Measurements from ENCODE around the gene PKDCC.

The PKDCC gene, protein sequence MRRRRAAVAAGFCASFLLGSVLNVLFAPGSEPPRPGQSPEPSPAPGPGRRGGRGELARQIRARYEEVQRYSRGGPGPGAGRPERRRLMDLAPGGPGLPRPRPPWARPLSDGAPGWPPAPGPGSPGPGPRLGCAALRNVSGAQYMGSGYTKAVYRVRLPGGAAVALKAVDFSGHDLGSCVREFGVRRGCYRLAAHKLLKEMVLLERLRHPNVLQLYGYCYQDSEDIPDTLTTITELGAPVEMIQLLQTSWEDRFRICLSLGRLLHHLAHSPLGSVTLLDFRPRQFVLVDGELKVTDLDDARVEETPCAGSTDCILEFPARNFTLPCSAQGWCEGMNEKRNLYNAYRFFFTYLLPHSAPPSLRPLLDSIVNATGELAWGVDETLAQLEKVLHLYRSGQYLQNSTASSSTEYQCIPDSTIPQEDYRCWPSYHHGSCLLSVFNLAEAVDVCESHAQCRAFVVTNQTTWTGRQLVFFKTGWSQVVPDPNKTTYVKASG

DNA sequence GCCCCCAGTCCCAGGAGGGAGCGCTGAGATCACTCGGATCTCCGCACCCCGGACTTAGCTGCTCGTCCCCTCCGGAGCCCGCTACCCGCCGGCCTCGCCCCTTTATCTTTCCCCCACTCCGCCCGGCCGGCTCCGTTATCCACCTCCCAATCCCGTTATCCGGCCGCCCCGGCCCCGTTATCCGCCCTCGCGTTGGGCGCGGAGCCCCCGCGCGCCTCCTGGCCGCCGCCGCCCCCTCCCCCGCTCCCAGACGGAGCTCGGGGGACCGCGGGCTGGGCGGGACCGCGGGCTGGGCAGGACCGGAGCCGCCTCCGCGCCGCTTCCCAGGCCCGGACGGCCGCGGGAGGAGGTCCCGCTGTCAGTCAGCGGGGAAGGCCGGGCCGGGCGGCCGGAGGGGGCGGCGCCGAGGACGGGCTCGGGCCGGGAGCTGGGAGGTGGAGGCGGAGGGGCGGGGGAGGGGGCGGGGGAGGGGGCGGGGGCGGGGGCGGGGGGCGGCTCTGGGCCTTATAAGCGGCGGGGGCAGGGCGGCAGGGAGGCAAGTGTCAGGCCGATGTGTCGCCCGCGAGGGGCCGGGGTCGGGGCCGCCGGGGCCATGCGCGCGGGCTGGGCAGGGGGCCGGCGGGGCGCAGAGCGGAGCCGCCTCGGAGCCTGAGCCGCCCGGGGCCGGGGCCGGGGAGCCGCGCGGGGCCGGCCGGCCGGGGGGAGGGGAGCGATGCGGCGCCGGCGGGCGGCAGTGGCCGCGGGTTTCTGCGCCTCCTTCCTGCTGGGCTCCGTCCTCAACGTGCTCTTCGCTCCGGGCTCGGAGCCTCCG lies at the start of gene PKDCC:
PKDCC (plus strand) TSS at position 534 of the 811 bp plus-strand sequence; CDS start at position 713, 179 bp downstream.
- DNase-seq = no peak

DNA sequence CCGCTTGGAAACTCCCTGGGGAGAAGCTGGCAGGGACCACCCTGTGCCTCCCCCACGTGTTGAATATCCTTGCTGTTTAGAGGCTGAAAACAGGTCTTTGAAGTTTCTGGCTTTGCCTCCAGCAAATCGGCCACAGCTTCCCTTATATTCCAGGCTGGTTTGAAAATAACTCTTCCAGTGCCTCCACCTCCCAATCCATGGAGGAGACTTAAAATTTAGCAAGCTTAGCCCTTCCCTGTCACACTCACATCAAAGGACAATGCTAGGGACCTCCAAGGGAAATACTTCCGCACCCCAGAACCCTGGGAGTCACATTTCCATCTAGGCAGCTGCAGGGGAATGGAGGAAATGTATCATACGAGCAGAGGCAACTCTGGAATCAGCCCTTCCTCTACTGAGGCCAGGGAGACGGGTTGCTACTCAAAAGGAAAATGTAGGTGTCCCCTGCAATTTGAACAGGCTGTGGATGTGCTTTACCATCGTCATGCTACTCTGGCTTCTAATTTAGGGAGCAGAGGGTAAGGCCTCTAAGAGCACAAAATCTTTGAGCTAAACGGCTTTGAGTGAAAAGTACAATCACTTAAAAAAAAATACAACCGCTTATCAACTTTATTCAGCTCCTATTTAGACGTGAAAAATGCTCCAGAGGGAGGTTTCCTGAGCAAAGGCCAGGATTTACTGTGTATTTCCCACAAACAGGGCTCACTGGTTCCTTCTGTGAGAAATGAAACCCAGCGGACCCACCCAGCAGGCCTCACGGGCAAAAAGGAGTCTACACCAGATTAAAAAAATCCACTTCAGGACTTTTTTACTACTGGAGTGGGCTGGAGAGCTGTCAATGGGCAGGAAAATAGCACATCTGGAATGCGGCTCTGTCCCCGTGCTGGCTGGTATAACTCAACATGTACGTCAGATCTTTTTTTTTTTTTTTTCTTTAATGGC lies 49.4 kb upstream of the PKDCC start:
- DNase-seq = no peak

DNA sequence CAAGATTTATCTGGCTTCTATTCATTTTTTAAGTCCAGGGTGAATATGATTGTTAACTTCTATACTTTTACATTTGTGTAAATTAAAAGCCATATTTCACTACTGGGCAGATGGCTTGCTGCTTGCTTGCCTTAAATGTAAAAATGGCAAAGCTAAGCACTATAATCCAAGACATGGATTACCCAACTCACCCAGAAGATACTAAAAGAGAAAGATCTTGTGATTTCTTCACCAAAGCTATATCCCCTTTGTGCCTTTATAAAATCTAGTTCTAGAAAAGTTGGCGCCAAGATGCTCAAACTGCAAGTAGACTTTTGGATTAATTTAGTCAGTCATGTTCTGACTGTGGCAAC lies 48.7 kb upstream of the PKDCC start:
- no peak for DNase-seq

DNA sequence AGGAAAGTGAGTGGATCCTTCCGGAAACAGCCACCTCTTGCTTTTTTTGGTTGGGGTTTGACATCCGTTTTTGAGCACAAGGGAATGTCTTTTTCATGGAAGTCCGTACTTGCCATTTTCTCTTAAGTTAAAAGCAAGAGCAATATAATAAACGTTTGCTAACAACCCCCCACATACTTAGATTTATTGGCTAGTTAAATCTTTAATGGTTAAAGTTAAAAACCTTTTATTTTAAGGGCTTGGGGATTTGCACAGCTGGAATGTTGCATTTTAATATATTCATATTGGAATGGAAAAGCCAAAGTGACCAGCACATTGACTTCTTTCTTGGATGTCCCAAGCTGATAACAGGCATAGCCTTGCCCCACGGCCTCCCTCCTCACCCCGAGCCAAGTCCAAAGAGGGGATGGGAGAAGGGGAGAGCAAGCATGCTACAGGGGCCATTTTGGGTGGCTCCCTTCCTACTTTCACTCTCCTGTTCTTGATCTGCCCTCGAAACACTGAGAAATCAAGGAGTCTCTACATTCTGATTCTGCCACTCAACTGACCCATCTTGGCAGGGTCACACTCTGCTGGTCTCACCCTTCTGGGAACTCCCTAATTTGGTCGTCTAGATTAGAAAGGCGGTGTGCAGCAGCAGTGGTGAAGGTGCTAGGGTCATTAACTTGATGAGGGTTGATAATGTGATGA lies 48.1 kb upstream of the PKDCC start:
- DNase-seq = no peak

DNA sequence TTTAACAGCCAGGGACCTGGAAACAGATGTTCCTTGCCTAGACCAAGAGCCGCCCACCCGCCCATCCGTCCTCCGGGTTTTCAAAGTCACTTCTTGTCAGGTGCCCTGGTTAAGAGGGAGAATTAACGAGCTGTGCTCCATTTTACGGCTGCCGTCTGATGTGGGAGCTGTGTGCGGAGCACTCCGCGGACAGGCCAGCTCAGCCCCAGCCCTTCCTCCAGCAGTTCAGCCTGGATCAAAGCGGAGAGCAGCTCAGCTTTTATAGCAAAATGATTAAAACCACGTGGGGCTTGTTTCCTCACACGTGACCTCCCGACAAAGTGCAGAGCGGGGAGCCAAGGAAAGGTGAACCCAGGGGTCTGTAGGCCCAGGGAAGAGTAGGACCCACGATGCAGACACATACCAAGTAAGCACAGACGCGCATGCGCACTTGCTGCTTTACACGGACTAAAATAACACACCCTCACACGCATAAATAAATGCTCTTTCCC lies 46.1 kb upstream of the PKDCC start:
- DNase-seq = no peak

DNA sequence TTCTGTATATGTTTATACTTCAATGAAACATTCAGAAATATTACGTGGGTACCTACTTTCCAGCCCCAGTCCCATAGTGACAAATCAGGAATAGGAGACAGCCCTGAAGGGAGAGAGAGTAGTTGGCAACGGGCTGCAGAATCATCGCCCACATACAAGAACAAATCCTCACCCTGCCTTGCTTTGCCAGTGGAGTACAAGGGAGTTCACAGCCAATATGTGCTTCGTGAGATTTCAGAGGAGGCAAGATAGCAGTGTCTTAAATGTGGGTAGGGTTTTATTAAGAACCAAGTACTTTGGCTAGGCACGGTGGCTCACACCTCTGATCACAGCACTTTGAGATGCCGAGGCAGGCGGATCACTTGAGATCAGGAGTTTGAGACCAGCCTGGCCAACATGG lies 40.3 kb upstream of the PKDCC start:
- no peak for DNase-seq

DNA sequence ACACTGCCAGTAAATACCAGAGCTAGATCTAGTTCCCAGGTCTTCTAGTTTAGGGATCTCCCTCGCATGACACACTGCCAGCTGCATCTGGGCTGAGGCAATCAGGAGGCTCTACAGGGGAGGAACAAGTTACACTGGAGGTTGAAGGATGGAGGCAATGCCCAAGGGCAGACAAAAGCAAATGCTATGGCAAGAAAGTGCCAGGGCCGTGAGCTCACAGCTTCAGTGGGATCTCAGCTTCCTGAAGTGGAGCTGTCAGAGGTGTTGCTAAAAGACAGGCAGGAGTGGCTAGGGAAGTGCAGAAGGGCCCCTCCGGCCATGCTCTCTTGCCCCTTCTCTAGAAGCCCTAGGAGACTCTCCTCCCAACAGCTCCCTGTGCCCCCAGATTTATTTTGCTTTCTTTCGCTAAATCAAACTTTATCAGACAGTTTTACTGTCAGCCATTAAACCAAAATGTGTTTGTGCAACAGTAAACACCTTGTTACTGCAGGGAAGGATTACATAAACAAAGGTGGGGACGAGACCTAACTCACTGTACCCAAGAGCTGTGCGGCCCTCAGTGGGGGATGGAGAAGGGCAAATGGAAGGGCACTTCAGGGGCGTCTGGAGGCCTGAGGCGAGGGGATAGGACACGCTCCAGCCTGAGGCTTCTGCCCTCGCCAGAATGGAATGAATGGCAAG lies 39.4 kb upstream of the PKDCC start:
- no peak for DNase-seq

DNA sequence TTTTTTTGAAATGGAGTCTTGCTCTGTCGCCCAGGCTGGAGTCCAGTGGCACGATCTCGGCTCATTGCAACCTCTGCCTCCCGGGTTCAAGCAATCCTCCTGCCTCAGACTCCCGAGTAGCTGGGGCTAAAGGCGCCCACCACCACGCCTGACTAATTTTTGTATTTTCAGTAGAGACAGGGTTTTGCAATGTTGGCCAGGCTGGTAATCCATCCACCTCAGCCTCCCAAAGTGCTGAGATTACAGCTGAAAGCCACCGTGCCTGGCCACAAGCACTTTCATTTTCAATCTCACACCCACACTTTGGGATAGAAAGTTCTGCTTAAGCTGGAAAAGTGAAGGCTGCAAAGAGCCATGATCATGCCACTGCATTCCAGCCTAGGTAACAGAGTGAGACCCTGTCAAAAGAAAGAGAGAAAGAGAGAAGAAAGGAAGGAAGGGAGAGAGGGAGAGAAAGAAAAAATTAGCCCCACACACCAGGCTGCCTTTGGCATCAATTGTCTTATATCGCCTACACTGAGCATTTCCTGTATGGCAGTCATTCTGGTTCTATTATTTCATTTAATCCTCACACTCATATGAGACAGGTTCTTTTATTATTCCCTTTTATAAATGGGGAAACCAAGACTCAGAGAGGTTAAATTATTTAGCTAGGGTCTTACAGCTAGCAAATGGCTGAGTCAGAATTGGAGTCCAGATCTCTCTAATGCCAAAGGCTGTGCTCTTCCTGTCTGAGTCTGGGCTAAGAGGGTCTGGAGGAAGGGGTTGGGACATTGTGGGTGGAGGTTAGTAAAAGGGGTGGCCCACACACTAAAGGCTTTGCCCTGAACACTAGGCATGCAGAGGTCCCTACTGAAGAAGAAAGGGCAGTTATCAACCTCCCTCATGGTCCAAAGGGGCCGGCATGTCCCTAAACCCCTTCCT lies 37.9 kb upstream of the PKDCC start:
- no peak for DNase-seq

DNA sequence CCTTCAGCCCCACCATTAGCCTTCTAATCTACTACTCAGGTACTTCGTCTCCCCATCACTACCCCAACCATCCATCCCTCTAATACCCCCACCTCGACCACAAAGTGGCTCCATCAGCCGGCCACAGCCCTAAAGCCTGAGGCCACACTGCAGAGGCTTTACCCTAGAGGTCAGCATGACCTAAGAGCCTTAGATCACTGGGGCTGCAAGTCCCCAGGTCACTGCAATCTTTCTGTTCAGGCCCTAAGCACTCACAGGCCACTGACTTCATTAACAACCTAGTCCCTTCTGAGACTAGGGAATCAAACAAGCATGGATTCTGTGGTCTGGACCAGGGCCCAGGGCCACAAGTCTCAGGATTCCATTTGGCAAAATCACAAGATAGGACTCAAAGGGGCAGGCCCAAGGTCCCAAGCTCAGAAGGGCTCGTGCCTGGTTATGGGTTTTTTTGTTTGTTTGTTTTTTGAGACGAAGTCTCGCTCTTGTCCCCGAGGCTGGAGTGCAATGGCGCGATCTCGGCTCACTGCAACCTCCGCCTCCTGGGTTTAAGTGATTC lies 37.0 kb upstream of the PKDCC start:
- no peak for DNase-seq

DNA sequence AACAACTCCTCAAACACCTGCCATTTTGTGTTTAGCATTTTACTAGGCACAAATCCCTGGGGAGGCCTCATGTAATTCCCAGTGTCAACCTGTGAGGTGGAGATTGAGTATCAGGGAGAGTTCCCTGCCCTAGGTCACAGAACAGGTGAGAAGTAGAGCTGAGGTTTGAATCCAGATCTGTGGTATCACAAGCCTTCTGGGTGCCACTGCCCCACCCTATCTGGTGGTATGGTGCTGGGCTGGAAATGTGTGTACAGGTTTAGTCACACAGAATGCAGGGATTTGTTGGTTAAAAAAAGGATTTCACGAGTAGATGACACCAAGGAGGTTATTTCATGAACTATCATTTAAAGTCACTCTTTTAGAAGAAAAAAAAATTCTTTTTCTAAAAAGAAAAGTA lies 35.7 kb upstream of the PKDCC start:
- DNase-seq = no peak

DNA sequence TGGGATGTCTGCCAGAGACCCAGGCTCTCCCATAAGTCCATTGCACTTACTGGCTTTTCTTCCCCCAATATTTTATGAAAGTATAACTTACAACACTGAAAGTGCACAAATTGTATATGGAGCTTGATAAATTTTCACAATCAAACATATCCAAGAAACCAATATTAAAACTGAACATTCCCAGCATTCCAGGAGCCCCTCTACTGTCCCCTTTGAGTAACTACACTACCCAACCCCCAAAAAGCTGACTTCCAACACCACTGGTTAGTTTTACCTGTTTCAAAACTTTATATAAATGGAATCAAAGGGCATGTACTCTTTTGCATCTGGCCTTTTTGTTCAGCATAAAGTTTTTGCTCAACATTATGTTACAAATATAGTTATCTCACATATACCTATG lies 35.2 kb upstream of the PKDCC start:
- no peak for DNase-seq

DNA sequence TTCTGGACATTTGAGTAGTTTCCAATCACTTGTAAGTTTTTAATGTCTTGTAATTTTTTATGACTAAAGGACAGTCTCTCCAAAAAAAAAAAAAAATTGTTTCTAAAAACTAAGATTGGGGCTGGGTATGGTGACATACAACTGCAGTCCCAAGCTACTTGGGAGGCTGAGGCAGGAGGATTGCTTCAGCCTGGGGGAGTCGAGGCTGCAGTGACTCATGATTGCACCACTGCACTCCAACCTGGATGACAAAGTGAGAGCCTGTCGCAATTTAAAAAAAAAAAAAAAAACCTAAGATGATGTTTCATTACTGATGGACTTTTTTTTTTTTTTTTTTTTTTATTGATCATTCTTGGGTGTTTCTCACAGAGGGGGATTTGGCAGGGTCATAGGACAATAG lies 34.4 kb upstream of the PKDCC start:
- DNase-seq = no peak

DNA sequence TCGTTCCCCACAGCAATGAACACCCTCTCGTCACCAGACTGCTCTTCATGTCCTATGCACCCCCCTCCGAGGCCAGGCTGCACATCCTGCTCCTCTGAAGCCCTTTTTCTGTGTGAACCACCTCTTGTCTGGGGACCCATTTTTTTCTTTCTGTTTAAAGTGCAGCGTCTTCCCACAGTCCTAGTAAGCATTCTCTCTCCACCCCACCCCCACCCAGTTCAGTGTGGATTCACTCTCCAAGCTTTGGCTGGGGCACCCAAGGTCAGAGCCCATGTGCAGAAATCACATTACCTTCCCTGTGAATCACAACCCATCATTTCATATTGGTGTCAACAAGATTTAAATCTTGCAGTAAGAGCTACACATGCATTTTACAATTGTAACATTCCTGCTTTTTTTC lies 26.4 kb upstream of the PKDCC start:
- DNase-seq = no peak

DNA sequence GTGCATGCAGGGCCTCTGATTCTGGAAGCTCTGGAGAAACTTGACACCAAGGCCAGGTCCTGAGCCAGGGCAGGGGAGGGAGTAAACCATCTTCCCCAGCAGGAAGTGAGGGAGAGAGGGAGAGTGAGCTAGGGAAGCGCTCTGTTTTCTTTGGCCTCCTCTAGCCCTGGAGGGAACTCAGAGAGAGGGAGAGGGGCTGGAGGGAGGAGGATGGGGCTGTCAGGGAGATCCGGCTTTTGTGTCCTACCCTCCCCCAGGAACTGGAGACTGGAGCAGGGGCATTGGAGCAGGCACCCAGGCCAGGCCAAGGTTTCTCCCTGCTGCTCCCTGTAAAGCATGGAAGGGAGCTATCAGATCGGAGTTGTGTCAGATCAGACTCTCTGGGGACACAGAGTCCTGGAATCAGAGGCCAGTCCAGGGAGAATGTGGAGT lies 22.7 kb upstream of the PKDCC start:
- DNase-seq = no peak

DNA sequence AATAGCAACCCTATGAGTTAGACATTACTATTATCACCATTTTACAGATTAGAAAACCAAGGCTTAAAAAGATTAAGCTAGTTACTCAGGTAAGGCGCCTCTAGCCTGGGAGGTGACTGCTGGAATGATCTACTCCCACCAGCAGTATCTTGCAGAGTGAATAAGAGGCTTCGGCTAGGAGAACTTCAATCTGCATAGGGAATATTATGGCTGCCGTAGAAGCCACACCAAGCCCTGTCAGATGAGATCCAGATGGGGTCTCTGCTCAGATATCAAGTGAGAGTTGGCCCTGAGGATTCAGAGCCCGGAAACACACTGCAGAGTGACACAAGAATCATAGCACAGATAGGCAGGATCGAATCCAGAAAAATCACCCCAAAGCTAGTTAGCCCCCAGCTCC lies 21.5 kb upstream of the PKDCC start:
- no peak for DNase-seq

DNA sequence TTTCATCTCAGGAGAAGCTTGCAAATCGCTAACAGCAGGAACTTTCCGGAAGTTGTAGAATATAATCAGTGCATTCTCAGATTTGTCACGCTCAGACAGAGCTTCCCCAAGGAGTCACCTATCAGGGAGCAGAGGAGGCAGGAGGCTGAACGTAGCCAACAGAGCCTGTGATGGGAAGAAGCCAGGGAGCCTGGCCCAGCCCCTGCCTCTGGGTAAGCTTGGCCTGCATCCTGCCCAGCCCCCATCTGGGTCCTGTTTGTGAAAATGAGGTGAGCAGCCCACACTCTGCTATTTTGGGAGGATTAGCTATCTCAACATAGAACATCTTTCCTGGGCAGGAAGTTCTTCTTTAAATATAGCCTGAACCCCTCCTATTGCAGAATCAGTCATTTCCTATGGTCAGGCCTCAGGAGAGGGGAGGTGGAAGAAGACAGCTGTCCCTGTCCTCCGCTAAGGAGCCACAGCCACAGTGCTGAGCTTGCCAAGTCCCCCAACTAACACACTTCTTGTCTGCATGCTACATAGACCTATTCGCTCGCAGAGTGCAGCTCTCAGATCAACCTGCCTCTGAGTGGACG lies 19.2 kb upstream of the PKDCC start:
- no peak for DNase-seq

DNA sequence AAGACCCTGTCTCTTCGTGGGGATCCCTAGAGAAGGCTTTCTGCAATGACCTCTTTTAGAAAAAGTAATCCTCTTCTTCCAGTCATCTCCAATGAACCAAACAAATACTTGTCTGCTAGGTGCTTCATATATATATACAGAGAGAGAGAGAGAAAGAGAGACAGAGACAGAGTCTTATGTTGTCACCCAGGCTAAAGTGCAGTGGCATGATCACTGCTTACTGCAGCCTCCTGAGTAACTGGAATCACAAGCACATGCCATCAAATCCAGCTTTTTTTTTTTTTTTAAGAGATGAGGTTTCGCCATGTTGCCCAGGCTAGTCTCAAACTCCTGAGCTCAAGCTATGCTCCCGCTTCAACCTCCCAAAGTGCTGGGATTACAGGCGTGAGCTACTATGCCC lies 18.6 kb upstream of the PKDCC start:
- DNase-seq = no peak

DNA sequence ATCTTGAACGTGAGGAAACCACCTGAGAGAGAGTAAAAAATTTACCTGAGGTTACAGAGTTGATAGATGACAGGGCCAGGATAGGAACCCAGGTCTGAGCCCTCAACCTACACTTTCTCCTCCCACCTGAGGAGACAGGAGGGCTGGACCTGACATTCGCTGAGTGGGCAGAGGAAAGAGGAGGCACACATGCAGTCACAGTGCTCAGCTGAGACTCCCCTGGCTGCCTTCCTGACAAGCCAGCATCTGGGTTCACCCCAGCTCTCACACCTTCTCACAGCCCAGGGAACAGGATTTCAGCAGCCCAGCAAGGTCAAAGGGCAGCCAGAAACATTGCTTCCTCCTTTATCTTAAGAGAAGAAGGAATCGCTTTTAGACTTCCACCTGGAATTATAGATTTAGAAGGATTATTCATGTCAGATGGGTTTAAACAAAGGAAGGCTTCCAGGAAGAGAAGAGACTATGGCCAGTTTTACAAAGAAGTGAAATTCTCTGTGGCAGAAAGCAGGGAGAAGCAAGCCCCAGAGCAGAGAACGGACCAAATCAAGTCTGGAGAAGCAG lies 18.1 kb upstream of the PKDCC start:
- DNase-seq = no peak

DNA sequence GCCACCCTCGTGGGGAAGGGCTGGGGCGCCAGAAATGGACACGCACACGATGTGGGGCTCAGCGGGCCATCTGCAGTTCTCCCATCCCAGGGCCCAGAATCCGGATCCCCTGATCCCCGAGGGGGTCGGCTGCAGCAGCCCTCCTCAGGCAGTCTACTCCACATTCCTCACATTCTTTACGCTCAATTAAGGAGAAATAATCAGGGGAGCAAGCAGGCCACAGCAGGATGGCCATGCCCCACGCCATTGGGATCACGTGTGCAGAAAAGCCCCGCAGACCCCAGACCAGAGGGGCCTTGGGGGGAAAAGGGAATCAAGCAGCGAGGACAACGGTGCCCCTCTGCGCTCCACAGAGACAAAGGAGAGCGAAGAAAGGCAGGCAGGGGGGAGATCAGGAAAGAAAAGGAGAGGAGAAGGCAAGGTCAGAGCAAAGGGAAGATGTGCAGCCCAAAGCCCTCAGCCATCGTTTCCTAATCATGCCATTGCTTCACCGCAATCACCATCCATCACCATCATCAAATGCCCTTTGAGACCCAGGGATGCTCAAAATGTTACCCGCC lies 17.5 kb upstream of the PKDCC start:
- no peak for DNase-seq
